Middle frontal gyrus (tissue), 1 donor: ENCODE data around the gene ALX3.
A peak's percentile ranks its signal among the peaks of the same experiment; 100 is the strongest.
"Not testable (repeated sequence)": the region's sequence is repeated elsewhere in the genome, so short reads cannot be mapped to it uniquely, and the experiment has no call there.

Experiments
- DNase-seq: peaks from one replicate; pipeline ENCODE4 v3.0.0-alpha.2; 2015; ENCODE audit warnings: low spot score; ENCODE audit errors: extremely low spot score

Gene ALX3

GRCh38 chr1:110048923-110049601 lies 21.4 kb downstream of the ALX3 start:
- DNase-seq: no peak

GRCh38 chr1:110048240-110048639 lies 22.2 kb downstream of the ALX3 start:
- DNase-seq: no peak

- no peak for DNase-seq
These were observed 23.0 kb downstream of the ALX3 start for GRCh38 chr1:110047463-110047862.

GRCh38 chr1:110043016-110043415 lies 27.5 kb downstream of the ALX3 start:
- DNase-seq: no peak

GRCh38 chr1:110040548-110040947 lies 29.9 kb downstream of the ALX3 start:
- no peak for DNase-seq

- no peak for DNase-seq
These were observed 30.8 kb downstream of the ALX3 start for GRCh38 chr1:110039641-110040040.

GRCh38 chr1:110038271-110038670 lies 32.2 kb downstream of the ALX3 start:
- no peak for DNase-seq

- no peak for DNase-seq
These were observed 35.2 kb downstream of the ALX3 start for GRCh38 chr1:110035236-110035752.

- DNase-seq: peak; percentile 91
These were observed 35.8 kb downstream of the ALX3 start, which contains the start of gene STRIP1 for GRCh38 chr1:110034451-110035235. Gene STRIP1, plus strand, starts transcription at chr1:110034624. Its CDS starts 14 bp downstream, at chr1:110034638.

- no peak for DNase-seq
These were observed 36.4 kb downstream of the ALX3 start for GRCh38 chr1:110034040-110034450.

- no peak for DNase-seq
These were observed 37.1 kb downstream of the ALX3 start for GRCh38 chr1:110033421-110033820.

- no peak for DNase-seq
These were observed 38.1 kb downstream of the ALX3 start for GRCh38 chr1:110032327-110032726.

- not testable (repeated sequence) for DNase-seq
These were observed 39.8 kb downstream of the ALX3 start for GRCh38 chr1:110030687-110031086.

GRCh38 chr1:110024613-110025012 lies 45.9 kb downstream of the ALX3 start:
- no peak for DNase-seq

GRCh38 chr1:110021285-110021684 lies 49.2 kb downstream of the ALX3 start:
- DNase-seq: no peak

GRCh38 chr1:110019770-110020169 lies 50.7 kb downstream of the ALX3 start:
- no peak for DNase-seq

- DNase-seq: no peak
These were observed 52.1 kb downstream of the ALX3 start for GRCh38 chr1:110018396-110018795.

- no peak for DNase-seq
These were observed 52.7 kb downstream of the ALX3 start for GRCh38 chr1:110017792-110018191.

GRCh38 chr1:110012100-110012780 lies 58.2 kb downstream of the ALX3 start:
- DNase-seq: no peak

GRCh38 chr1:110011527-110012041 lies 58.9 kb downstream of the ALX3 start:
- no peak for DNase-seq
